OCI-M2 (cell line): ENCODE results near the gene NR5A1.
A peak's percentile ranks its signal among the peaks of the same experiment; 100 is the strongest.

Source experiments
- DNase-seq: peaks from one replicate; lab custom pipeline; 2025; ENCODE audit not compliant: unreplicated experiment; lab: John Stamatoyannopoulos, UW

Gene NR5A1

DNA sequence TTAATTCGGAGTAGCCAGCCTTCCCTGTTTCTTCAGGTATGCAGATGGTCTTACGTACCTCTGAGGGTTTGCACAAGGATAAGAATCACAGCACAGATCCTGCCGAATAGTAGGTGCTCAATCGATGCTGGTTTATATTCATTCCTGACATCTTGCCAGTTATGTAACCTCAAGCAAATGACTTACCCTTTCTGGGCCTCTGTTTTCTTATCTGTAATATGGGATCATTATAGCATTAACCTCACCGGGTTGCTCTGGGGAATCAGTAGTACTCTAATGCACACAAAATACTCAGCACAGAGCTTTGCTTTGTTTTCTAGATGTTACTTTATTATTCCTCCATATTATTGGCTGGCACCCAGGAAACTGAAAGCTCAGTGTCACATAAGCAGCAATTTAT lies 7.7 kb upstream of the NR5A1 start:
- DNase-seq: no peak

- no peak for DNase-seq
Observed at GRCh38 chr9:124514125-124514524, 6.9 kb upstream of the NR5A1 start.

GRCh38 chr9:124513376-124513994 lies 6.3 kb upstream of the NR5A1 start:
- DNase-seq: no peak

GRCh38 chr9:124512806-124513204 lies 5.6 kb upstream of the NR5A1 start:
- no peak for DNase-seq

- peak; percentile 53 for DNase-seq
Observed at GRCh38 chr9:124511891-124512805, 4.9 kb upstream of the NR5A1 start.

GRCh38 chr9:124511426-124511840 lies 4.2 kb upstream of the NR5A1 start:
- no peak for DNase-seq

GRCh38 chr9:124510650-124511425 lies 3.6 kb upstream of the NR5A1 start:
- DNase-seq: no peak

GRCh38 chr9:124507880-124508423 lies 753 bp upstream of the NR5A1 start:
- DNase-seq: no peak

DNA sequence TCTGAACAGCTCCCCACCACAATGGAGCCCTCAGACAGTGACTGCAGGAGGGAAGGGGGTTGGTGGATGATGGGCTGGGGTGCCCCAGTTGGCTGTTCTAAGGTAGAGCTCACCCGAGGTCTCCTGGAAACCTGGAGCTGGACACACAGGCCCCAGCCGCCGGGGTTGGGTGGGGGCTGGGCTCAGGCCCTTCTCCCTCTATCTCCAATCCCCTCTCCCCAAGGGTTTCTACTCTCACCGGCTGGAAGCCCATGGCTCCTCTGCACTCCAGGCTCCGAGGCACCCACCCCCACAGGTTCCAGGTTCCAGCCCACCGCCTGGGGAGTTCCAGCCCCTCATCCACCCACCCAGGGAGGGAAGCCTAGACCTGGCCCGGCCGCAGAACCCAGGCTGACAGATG lies 766 bp downstream of the NR5A1 start:
- no peak for DNase-seq

- DNase-seq: no peak
Observed at GRCh38 chr9:124505901-124506346, 1.3 kb downstream of the NR5A1 start.

DNA sequence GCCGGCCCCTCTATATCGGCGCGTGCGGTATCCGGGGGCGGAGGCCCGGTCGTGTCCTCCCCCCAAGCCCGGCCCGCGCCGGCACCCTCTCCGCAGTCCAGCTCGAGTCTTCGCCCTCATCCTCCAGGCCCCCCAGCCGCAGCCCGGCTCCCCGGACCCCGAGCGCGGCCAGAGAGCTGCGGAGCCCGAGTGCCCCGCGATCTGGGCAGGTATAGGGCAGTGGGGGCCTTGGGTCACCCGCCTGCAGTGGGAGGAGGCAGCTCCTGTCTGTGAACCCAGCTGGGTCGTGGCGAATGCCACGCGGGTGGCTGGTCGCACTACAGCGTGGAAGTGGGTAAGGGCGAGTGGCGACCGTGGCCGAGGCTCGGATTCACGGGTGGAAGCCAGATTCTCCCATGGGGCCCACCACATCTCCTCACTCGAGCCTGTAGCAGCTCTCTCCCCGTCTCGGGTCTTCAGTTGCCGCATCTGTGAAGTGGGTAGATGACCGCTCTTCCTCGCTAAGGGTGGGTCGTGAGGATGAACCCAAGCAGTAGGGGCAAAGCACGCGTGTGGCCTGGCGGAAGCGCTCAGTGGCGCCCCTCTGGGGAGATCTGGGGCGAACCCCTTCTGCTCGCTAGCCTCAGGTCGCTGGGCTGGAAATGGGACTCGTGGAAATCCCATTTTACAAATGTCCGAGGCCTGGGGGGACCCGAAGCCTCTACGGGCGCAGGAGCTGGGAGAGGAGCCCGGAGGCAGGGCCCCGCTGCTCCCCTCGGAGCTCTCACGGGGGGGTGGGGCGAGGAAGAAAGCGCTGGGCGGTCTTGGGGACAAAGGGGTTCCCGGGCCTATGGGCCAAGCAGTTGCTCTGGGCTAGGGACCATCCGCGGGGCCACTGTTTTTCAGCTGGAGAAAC lies 1.9 kb downstream of the NR5A1 start:
- no peak for DNase-seq

DNA sequence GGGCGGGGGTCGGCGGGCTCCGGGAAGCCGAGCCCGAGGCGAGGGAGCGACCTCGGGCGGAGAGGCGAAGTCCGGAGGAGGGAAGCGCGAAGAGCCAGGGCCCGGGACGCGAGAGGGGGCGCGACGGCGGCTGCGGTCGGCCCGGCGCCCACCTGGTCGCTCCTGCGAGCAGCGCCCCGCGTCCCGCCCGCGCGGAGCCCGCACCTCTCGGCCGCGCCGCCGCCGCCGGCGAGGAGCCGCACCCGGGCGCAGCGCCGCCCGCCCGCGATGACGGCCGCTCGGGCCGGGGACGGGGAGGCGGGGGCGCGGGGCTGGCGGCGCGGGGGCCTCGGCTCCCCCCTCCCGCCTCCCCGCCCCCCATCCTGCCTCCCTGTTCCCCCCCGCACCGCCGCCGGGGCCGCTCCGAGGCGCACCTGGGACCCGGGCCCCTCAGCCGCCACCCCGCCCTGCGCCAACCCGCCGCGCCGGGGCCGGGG lies 2.6 kb downstream of the NR5A1 start:
- DNase-seq: no peak

DNA sequence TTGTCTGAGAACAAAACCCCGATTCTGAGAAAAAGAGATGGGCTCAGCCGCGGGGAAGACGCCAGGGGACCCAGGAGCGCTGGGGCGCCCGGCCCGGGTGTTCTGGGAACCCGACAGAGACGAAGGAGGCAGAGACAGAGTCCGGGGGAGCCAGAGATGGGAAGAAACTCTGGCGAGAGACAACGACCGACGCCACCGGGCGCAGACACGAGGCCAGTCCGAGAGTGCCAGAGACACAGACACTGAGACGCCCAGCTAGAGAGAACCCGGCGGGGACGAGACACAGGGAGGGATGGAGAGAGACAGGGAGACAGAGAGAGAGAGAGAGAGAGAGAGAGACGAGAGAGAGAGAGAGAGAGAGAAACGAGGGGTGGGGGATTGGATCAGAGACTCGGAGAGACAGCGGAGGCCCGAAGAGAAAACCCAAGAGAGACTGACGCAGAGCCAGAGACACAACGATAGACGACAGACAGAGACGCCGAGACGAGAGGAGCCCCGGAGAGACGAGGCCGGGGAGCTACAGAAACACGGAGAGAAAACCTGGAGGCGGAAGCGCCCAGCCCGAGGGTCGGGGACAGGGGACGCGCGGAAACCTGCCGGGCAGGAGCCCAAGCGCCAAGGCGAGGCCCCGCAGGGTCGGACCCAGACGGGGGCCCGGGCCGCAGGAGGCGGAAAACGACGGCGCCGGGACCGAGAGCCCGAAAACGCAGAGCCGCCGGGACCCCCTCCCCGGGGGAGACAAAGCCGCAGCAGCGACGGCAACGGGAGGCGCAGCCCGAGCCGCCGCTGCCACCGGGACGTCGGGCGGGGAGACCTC lies 3.3 kb downstream of the NR5A1 start:
- DNase-seq: no peak

- DNase-seq: no peak
Observed at GRCh38 chr9:124502711-124503702, 4.2 kb downstream of the NR5A1 start.

DNA sequence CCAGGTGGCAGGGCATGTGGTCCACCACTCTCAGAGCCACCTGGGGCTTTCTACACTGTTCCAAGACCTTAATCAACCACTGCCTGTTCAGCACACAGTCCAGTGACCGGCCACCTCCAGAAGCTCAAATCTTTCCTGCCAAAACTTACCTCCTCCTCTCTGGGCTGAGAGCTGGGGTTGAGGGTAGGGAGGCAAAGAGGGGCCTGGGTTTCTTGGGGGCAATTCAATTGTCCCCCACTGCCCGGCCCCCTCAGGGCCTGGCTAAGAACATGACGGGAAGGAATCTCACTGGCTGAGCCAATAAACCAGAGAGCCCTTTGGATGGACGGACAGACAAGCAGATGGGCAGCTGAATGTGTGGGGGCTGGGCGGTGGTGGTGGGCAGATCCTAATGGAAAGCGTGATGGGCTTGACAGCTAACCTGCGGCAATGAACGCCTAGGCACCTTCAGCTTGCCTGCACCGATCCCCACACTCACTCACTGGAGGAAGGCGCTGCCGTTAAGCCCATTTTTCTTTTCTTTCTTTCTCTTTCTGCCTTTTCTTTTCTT lies 5.4 kb downstream of the NR5A1 start:
- DNase-seq: no peak

- no peak for DNase-seq
Observed at GRCh38 chr9:124500796-124501611, 6.2 kb downstream of the NR5A1 start.
